IPS-11a (cell line): ENCODE data around the gene MLH3.

Source experiments
- H3K4me3 ChIP-seq: one replicate; pipeline ENCODE4 v1.5.1; 2013; ENCODE audit warnings: low read depth, low read length, control low read depth

Gene MLH3

DNA sequence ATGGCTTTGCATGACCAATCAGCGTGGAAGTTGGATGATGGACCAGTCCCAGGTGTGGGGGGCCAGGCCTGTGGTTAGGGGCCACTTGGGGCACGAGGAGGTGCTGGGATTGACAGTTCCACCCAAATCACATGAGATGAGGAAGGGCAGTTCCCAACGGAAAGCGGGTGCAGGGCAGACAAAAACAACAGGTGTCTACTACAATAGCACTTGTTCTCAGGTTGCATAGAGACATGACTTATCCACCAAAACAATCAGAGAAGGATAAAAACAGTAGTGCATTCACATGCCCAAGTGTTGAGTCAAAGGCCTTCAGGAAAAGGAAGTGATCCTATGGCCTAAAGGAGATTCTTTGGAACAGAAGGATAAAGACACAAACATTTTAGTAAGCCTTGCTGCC lies 63.1 kb downstream of the MLH3 start:
- no peak overlapping the region for H3K4me3 ChIP-seq

DNA sequence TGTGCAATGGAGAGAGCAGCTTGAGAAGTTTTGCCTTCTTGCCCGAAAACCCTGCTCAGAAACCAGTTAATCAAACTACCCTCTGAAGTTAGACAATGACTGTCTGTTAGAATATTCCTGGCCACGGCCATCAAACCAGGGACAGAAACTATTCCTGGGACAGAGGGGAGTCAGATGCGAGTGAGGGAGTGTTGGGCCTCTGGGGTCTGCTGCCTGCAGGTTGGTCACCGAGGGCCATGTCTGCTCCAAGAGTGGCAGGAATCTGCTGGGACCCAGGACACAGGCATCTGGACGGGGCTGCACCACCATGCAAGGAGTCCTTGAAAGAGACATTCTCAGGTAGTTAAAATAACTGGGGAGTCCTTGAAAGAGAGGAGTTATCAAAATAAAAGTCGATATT lies 65.5 kb downstream of the MLH3 start:
- no peak overlapping the region for H3K4me3 ChIP-seq

DNA sequence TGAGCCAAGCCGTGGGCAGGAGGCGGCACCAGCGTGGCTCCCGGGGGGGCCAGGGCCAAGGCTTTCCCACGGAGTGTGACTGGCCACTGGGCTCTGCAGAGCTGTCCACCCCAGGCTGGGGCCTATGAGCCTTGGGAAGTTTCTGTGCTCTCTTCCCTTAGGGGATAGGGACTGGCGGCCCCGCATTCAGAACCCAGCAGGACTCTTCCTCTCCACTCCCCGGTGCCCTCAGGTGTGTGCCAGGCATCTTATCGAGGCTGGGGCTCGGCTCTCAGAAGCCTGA lies 66.3 kb downstream of the MLH3 start:
- no peak overlapping the region for H3K4me3 ChIP-seq

DNA sequence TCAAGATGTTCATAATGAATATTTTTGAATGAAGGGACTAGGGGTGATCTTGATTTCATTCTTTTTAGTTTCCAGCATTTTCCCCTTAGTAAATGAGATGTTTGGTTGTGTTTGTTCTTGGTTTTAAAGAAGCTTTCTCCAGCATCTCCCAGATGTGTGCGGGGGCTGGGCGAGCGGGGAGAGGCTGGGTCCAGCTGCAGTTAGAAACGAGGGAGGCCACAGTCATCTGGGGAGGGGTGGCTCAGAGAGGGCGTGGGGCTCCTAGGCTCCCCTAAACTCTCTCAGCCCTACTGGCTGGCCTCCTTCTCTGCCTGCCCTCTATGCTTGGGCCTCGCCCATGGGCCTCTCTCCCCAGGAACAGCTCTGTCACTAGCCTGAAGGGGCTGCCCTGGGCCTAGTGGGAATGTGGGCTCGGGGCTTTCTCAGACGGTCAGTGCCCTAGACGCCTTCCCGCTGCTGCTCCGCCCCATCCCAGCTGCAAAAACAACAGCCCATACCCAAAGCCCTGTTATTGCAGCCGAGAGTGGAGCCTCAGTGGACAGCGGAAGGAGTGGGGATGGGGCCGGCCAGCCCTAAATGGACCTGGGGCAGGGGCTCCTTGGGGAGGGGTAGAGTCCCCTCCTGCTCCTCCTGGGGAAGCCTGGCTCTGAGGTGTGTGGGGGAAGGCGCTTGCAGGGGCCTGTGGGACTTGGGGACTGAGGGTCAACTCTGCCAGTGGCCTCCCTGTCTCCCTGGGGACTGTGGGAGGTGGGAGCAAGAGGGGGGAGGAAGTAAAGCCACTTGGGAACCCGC lies 66.8 kb downstream of the MLH3 start:
- H3K4me3 ChIP-seq, result no peak overlapping the region

DNA sequence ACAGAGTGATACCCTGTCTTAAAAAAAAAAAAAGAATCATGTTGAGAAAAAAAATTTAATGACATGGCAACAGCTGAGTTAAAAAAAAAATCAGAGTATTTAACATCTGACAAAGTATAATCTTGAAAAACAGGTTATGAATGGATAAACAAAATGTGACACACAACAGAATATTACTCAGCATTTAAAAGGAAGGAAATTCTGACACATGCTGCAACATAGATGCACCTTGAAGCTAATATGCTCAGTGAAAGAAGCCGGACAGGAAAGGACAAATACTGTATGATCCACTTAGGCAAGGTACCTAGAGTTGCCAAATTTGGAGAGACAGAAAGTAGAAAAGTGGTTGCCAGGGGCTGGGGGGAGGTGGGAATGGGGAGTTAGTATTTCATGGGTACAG lies 67.9 kb downstream of the MLH3 start:
- no peak overlapping the region for H3K4me3 ChIP-seq

DNA sequence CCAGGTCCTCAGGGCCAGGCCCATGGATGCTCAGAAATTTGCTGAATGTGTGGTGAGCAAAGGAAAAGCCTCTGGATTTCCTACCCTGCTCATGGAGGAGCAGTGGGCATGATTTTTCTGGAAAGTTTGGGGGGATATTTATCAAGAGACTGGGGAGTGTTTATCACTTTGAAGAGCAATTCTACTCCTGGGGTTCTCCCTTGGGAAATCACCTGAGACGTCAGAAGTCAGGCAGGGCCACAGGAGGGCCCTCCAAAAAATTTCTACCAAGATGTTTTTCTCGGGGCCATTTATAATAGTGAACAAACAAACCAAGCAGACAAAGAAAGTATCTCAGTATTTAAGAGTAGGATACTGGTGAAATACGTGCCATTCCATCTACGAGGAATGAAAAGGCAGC lies 68.6 kb downstream of the MLH3 start:
- no peak overlapping the region for H3K4me3 ChIP-seq

DNA sequence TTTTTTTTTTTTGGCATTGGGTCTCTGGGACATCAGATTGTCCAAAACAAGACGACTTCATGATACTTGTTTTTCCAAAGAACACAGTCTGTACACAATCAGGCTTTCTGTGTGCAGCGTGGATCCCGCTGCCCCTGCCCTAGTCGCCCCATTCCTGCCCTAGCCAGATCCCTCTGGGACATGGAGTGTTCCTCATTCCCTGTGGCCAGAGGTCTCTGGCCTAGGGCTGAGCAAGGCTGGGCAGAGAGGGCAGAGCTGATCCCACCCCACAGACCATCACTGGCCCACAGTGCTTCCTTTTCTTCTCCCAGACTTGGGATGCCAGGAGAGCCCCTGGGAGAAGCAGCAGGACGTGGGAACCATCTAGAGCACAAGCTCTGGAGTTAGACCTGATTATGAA lies 69.4 kb downstream of the MLH3 start:
- H3K4me3 ChIP-seq, result no peak overlapping the region

DNA sequence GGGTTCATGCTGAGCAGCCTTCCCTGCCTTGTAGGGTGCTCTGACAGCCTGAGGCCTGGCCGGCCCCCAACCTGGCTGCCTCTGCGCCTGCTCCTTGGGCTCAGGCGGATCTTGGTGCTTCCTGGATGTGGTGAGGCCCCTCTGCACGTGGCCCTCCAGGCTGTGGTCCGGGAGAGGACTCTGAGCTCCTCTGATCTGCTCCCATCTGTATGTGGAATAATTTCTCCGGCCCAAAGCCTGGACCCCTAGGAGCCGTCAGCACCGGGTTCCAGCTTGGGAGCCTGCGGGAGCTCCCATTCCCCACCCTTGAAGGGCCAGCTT lies 69.8 kb downstream of the MLH3 start:
- no peak overlapping the region for H3K4me3 ChIP-seq

DNA sequence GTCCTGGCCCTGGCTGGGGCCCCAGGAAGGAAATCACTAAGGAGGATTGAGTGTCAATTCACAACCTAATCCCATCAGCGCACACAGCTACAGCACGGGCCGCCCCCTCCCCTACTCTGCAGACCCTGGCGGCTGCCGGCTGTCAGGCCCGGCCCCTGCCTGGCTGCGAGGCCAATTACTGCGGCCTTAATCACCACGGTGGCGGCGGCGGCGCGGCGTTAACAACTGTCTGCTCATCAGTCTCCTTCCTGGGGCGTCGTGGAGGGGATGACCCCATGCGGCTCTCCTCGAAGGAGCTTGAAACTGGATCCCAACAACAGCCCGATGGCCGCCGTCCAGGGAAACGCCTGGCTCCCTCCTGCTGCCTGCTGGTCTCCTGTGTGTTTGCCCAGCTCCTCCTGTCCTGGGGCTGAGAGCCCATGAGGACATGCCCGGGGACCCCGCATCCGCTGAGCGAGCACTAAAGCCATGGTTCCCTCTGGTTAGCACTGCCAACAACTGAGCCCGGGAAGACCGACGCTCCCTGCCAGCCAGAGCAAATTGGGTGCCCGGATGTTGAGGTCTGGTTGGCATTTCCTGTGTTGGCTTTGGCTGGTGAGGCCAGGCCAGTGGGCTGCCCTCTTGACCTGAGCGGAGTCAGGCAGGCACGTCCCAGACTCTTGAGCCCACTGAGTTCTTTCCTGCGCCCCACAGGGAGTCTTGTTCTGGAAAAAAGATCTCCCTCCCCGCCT lies 70.4 kb downstream of the MLH3 start:
- H3K4me3 ChIP-seq, result no peak overlapping the region

DNA sequence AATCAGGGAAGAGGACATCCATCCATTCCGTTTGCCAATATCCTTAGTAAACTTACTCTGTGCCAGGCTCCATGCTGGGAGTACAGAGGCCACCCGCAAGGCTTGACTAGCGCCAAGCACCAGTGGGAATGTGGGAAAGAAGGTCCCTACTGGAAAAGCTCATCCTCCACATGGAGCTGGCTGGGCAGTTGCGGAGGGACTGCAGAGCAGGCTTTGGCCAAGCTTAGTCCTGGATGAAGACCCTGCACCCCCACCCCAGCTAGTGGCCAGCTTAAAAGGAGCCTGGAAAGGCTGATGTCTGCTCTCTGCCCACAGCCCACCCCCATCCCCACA lies 70.9 kb downstream of the MLH3 start:
- H3K4me3 ChIP-seq, result no peak overlapping the region

DNA sequence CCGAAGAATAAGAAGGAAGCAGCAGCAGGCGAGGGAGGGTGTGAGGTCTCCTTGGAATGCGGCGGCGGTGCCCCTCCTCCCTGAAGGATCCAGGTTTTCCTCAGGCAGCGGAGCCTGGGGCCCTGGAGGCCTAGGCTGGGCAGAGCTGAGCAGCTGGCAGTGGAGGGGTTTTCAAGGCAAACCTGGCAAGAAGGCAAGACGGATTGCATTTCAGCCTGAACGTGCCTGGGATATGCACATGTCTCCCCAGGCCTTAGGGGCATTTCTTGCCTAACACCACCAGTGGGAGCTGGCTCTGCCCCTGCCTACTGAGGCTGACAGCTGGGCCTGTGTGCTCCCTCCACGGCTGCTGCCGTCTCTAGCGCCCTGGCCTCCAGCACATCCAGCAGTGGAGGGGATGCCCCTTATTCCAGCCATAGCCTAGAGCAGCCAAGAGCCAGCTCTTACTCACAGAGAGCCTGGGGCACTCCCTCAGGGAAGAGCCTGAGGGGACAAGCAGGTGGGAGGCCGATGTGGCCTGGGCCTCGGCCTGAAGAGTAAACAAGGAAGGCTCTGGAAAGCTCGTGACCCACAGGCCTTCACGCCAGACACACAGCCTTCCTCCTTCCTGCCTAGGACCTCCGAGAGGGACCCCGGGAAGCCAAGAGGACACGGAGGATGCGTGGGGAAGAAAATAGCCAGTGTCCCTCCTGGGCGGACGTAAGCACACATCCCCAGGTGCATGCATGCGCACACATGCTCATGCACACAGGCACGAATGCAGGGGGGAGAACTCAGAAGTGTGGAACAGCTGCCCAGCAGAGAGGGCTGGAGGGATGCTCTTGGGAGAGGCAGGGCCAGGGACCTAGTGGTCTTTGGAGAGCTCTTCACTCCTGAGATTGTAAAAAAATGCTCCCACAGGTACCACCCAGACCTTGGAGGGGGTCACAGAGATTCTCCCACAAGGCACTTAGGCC lies 71.5 kb downstream of the MLH3 start:
- H3K4me3 ChIP-seq, result no peak overlapping the region

DNA sequence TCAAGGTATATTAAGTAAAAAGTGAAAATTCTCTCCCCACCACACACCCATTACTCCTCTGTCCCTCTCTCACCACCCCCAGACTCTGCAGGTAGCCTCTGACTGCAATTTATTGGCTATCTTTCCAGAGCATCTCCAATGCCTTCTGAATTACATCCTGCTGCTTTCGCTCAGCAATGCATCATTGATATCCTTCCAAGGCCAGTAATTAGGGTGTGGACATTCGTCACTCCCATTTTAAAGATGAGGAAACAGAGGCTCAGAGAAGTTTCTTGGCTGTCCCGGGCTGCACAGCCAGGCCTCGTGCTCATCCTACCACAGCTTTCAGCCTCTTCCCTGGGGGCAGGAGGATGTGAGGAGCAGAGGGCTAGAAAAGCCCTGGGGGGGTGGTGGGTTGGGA lies 72.2 kb downstream of the MLH3 start:
- H3K4me3 ChIP-seq, result no peak overlapping the region

DNA sequence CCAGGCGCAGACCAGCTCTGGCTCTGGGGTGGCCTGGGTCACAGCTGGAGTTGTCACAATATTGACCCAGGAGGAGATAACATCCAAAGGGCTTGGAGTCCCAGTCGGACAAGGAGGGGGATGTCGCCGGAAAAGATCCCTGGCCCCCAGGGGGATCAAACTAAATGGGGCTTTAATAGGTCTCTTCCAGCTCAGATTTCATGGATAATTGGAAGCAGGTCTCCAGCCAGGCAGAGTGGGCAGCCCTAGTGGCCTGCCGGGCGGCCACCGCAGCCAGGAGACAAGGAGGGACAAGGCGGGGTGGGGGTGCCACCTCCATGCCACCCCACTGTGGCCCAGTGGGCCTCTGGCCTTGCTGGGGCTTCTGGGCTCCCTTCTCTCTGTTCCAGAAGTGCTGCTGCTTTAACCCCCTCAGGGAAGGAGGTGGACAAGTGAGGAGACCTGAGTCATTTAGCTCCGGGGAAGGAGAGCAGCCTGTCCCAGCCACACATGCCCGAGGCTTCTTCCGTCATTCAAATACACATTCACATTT lies 72.8 kb downstream of the MLH3 start:
- H3K4me3 ChIP-seq, result no peak overlapping the region

DNA sequence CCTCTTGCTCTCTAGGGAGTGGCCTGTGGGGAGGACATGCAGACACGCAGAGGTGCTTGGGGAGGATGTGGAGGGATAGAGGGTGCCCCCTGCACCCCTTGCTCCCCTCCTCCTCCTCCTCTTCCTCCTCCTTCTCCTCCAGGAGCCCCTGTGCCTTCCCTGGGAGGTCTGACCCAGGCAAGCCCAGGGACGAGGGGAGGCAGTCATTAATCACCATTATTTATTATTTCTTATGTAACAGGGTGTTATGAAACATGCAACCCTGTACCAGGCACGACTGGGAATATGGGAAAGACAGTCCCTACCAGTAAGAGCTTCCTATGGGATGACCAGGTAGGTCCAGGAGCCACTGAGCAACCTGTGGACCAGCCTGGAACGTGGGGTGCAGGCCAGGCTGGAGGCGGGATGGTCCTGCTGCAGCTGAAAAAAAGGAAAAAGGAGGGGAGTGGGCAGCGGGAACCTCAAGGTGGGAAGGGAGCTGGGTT lies 73.3 kb downstream of the MLH3 start:
- H3K4me3 ChIP-seq, result no peak overlapping the region

DNA sequence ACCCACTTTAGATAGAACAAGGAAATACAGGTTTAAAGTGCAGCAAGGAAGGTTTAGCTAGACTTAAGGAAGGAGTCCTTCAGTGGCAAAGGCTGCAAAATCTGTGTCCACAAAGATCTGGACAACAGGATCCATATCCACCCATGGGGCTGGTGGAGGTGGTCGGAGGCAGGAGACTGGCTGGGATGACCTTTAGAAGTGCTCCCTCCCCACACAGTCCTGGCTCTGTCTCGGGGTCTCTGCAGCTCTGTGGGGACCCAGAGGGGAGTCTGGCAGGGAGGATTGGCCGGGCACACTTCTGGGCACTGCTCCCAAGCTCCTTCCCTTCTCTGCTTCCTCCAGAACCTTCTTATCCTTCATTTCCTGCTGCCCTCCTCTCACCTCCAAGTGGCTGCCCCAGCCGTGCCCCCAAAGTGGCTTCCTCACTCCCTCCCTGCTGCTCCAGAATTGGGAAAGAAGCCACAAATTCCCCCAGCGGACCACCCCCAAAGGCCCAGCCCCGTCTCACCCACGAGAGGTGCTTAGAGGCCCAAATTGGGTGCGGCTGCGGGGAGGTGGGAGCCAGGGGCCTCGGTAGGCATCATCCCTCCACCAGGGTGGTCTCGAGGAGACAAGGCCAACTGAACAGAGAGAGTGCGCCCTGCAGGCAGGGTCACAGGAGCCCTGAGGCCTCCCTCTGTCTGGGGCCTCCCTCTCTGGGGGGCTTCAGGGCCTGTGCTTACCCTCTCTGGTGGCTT lies 73.9 kb downstream of the MLH3 start:
- no peak overlapping the region for H3K4me3 ChIP-seq

DNA sequence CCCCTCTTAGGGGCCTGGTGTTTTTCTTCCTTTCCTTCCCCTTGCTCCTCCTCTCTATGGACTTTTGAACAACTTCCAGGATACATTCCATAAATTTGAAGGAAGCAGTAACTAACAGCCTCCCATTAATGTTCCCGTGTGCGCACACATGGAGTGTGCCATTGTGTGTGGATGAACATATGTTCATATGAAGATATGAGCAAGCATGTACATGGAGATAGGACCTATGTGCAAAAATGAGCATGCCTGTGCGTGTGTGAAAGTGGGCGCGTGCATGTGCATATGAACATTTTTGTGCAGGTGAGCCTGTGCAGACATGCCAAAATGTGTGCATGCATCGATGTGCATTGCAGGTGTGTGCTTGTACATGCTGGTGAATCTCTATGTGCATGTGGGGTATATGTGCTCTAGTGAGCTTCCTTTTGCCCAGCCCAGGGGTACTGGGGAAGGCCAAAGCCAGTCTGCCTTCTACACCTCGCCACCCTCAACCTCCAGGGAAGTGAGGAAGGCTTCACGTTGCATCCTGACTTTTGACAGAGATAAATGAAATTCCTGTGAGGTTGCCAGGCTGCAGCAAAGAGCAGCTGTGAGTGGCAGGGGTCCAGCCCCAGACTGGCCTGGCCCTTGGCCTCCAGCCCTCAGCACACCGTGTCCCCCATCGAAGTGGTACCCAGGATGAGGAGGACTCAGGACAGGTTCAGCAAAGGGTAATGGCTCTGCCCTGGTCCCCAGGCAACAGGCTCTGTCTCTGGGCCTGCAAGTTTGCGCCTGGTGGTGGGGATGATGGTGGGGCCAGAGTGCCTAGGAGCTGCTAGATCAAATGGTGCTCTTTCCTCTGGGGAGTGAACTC lies 74.8 kb downstream of the MLH3 start:
- no peak overlapping the region for H3K4me3 ChIP-seq

DNA sequence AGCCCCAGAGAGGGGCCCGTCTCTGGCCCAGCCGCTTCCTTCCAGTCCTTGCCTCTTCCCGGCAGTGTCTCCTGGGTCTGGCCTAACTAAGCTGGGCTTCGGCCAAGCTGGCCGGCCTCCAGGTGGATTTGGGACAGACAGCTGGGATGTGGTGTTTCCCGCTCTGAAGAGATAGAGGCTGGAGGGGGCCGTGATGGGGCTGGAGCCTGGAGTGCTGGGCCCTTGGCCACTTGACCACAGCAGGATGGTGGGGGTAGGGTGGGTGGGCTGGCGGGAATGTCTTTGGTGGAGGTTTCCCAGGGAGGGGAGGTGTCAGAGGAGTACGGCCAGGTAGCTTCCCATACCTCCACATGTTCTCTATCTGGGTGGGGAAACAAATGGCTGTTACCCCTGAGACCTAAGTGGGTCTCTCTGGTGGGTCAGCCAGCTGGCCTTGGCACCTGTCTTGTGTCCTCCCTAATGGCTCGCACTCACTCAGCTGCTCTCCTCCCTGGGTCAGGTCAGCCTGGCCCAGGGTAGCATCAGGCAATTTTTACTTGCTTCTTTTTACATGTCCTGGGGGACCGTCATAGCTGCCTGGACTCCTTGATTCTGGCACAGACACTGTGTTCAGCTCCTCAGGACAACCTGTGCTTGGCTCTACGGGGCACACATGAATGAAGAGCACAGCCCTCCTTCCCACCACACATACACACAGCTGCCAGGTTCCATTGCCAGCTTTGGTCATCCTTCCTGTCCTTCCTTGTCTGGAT lies 76.0 kb downstream of the MLH3 start:
- H3K4me3 ChIP-seq, result no peak overlapping the region

DNA sequence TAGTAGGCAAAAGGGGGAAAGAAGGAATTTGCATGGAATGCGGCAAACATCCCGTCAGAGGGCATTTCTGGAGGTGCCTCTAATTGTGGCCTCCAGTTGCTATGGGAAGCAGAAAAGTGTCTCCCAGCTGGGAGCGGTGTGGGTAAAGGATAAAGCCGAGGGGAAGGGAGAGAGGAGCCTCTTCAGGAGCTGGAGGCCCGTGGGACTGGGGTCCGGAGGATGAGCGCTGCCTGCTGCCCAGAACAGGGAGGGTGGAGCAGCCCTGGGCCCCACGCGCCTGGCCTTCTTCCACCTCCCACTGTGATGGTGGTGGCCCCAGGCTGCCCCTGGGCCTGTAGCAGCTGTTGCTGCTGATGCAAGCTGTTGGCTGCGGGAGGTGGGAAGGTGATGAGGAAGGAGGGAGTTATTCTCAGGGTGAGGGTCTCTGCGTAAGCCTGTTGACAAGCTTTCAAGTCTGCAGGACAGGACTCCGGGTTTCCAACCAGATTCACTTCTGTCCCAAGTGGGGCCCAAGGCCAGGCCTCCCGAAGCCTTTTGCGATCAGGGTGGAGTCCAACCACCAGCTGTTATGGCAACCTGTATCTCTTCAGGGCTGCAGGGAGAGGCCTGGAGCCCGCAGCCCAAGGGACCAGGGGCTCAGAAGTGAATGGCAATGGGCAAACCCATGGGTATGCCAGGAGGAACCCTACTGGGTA lies 76.8 kb downstream of the MLH3 start:
- H3K4me3 ChIP-seq, result no peak overlapping the region

DNA sequence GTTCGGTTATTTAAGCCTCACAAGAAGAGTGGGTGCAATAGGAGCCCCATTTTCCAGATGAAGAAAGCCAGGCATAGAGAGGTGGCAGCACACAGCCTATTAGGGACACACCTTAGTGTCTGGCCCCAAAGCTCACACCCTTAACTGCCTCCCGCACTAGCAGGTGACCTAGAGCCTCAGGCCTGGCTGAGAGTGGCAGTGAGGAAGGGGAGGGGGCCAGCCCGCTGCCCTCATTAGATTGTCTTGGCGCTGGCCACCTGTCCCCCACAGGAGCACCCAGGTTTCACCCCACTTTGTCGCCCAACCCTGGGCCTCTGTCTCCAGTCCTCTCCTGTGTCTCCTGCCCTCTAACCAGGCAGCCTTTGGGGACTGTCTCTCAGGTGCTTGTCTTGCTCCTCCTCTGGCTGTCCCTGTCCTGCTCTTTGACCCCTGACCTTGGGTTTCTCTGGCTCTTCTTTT lies 77.3 kb downstream of the MLH3 start:
- H3K4me3 ChIP-seq, result no peak overlapping the region
